ENCODE data around the gene RCSD1.
"Not testable (repeated sequence)": the region's sequence is repeated elsewhere in the genome, so short reads cannot be mapped to it uniquely, and the experiment has no call there.

The RCSD1 gene

GRCh38 chr1:167717351-167717750 lies 87.3 kb downstream of the RCSD1 start:
- no peak for DNase-seq (ENCODE audit: low read depth)

- no peak for DNase-seq (ENCODE audit: low read depth)
Measured at GRCh38 chr1:167718914-167719691, 89.1 kb downstream of the RCSD1 start.

- not testable (repeated sequence) for DNase-seq (ENCODE audit: low read depth)
Measured at GRCh38 chr1:167719715-167720421, 89.8 kb downstream of the RCSD1 start.

- DNase-seq (ENCODE audit: low read depth) = no peak
Measured at GRCh38 chr1:167720965-167721616, 91.1 kb downstream of the RCSD1 start.

- DNase-seq (ENCODE audit: low read depth) = peak; percentile 68
Measured at GRCh38 chr1:167721617-167722151, 91.7 kb downstream of the RCSD1 start, which contains the start of gene MPZL1. MPZL1 (plus strand) TSS chr1:167721982; CDS start chr1:167722152, 170 bp downstream.

GRCh38 chr1:167722152-167722869 lies 92.3 kb downstream of the RCSD1 start:
- DNase-seq (ENCODE audit: low read depth) = no peak

GRCh38 chr1:167722870-167723251 lies 92.8 kb downstream of the RCSD1 start:
- no peak for DNase-seq (ENCODE audit: low read depth)

- DNase-seq (ENCODE audit: low read depth) = no peak
Measured at GRCh38 chr1:167723707-167724323, 93.8 kb downstream of the RCSD1 start.

- DNase-seq (ENCODE audit: low read depth) = no peak
Measured at GRCh38 chr1:167726008-167726407, 96.0 kb downstream of the RCSD1 start.

- DNase-seq (ENCODE audit: low read depth) = no peak
Measured at GRCh38 chr1:167728818-167729410, 98.9 kb downstream of the RCSD1 start.

- no peak for DNase-seq (ENCODE audit: low read depth)
Measured at GRCh38 chr1:167734227-167734626, 104.2 kb downstream of the RCSD1 start.

- DNase-seq (ENCODE audit: low read depth) = no peak
Measured at GRCh38 chr1:167734841-167735240, 104.8 kb downstream of the RCSD1 start.

- no peak for DNase-seq (ENCODE audit: low read depth)
Measured at GRCh38 chr1:167737169-167737568, 107.1 kb downstream of the RCSD1 start.

GRCh38 chr1:167738158-167738557 lies 108.1 kb downstream of the RCSD1 start:
- DNase-seq (ENCODE audit: low read depth) = no peak

- DNase-seq (ENCODE audit: low read depth) = no peak
Measured at GRCh38 chr1:167739752-167740151, 109.7 kb downstream of the RCSD1 start.

GRCh38 chr1:167741103-167741502 lies 111.1 kb downstream of the RCSD1 start:
- not testable (repeated sequence) for DNase-seq (ENCODE audit: low read depth)

GRCh38 chr1:167742392-167743057 lies 112.5 kb downstream of the RCSD1 start:
- not testable (repeated sequence) for DNase-seq (ENCODE audit: low read depth)

GRCh38 chr1:167744901-167745300 lies 114.9 kb downstream of the RCSD1 start:
- no peak for DNase-seq (ENCODE audit: low read depth)

- no peak for DNase-seq (ENCODE audit: low read depth)
Measured at GRCh38 chr1:167746013-167746672, 116.1 kb downstream of the RCSD1 start.

All from GM04503 (cell line).